SU-DHL-6 (cell line): ENCODE results near the gene PRR33.

Experiments
- EZH2phosphoT487 ChIP-seq: fragments of 200-600 bp; sonication (generic), shearing (Covaris generic); conservative IDR thresholded peaks from 2 replicates; pipeline ENCODE4 v1.6.1; 2018; ENCODE audit warnings: mild to moderate bottlenecking, antibody characterized with exemption, low read length, moderate library complexity, mixed read lengths
- TF ChIP-seq, protein P1 (sequence below): fragments of 200-600 bp; sonication (generic); IDR thresholded peaks from one replicate; pipeline ENCODE4 v1.5.1; 2017; ENCODE audit warnings: antibody characterized with exemption, mild to moderate bottlenecking, low read length, moderate library complexity; ENCODE audit not compliant: insufficient read depth, poor library complexity, severe bottlenecking

DNA sequence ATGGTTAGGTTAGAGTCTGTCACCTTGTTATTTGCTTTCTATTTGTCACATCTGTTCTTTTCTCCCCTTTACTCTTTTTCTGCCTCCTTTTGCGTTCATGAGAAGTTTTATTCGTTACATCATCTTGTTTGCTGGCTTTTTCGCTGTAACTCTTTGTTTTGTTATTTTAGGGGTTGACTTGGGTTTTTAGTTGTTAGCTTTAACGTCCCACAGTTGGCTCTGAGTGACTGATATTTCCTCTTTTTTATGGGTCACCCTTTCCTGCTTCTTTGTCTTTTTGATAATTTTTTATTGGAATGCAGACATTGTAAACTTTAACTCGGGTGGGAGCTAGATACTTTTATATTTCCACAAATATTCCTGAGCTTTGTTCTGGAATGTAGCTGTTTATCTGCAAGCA, 14.5 kb upstream of the PRR33 start:
- TF ChIP-seq, protein P1, sequence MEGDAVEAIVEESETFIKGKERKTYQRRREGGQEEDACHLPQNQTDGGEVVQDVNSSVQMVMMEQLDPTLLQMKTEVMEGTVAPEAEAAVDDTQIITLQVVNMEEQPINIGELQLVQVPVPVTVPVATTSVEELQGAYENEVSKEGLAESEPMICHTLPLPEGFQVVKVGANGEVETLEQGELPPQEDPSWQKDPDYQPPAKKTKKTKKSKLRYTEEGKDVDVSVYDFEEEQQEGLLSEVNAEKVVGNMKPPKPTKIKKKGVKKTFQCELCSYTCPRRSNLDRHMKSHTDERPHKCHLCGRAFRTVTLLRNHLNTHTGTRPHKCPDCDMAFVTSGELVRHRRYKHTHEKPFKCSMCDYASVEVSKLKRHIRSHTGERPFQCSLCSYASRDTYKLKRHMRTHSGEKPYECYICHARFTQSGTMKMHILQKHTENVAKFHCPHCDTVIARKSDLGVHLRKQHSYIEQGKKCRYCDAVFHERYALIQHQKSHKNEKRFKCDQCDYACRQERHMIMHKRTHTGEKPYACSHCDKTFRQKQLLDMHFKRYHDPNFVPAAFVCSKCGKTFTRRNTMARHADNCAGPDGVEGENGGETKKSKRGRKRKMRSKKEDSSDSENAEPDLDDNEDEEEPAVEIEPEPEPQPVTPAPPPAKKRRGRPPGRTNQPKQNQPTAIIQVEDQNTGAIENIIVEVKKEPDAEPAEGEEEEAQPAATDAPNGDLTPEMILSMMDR = no peak
- no peak for TF ChIP-seq EZH2phosphoT487
